Panc1 (cell line): ENCODE measurements around the gene PHLDB2. TPM values are rescaled to one million over a fixed set of nuclear protein-coding genes. Genes with fewer than 3 reads are reported as not detected.

Experiments used
- ATAC-seq: fragments of 200-7000 bp; cut with Tn5 transposase; 2 replicates; pipeline ENCODE4 v1.9.1; 2020; ENCODE audit warnings: mild to moderate bottlenecking, moderate library complexity
- BruUV-seq: library from RNA; stranded (reverse); fragments of 400-500 nt; replicated peaks from 2 replicates; lab custom pipeline; 2021; lab: Mats Ljungman, UMichigan
- CTCF ChIA-PET: fragments of 300-600 bp; sonication (Branson Sonifier 250); formaldehyde crosslinking; loops from one replicate; lab custom pipeline; 2022; ENCODE audit warnings: antibody characterized with exemption; lab: Charles Lee
- POLR2A ChIA-PET: fragments of 300-600 bp; sonication (Branson Sonifier 250); formaldehyde crosslinking; loops from one replicate; lab custom pipeline; 2022; ENCODE audit warnings: antibody characterized with exemption; lab: Charles Lee
- DNase-seq: peaks from one replicate; pipeline ENCODE4 v3.0.0-alpha.2; 2010; ENCODE audit warnings: low read depth, low spot score
- H3K27ac ChIP-seq: 2 replicates; pipeline ENCODE4 v1.5.1; 2011; ENCODE audit warnings: mild to moderate bottlenecking, low read length, inconsistent platforms
- H3K27me3 ChIP-seq: fragments of 200-500 bp; sonication (Bioruptor generic); 2 replicates; pipeline ENCODE4 v1.6.0; 2014; ENCODE audit warnings: low read length, inconsistent platforms; ENCODE audit not compliant: control insufficient read depth, insufficient read depth
- H3K36me3 ChIP-seq: fragments of 200-500 bp; sonication (Bioruptor generic); 2 replicates; pipeline ENCODE4 v1.5.1; 2014; ENCODE audit warnings: inconsistent platforms, mild to moderate bottlenecking, low read length, moderate library complexity; ENCODE audit not compliant: control insufficient read depth, insufficient read depth
- H3K4me1 ChIP-seq: 2 replicates; pipeline ENCODE4 v1.5.1; 2011; ENCODE audit warnings: inconsistent platforms, mild to moderate bottlenecking, low read length, moderate library complexity; ENCODE audit not compliant: control insufficient read depth, insufficient read depth
- H3K4me3 ChIP-seq, 2 experiments: 2 replicates each; pipeline ENCODE4 v1.5.1; 2011 to 2012; ENCODE audit warnings: low read depth in 2 of 2, low read length in 2 of 2, mild to moderate bottlenecking in 2 of 2, inconsistent platforms in 1 of 2, moderate library complexity in 1 of 2
- H3K9me3 ChIP-seq: fragments of 200-500 bp; sonication (Bioruptor generic); 2 replicates; pipeline ENCODE4 v1.5.1; 2014; ENCODE audit warnings: low read depth, mild to moderate bottlenecking, inconsistent platforms, low read length, moderate library complexity; ENCODE audit not compliant: control insufficient read depth, insufficient read depth
- POLR2AphosphoS5 ChIP-seq: IDR thresholded peaks from 2 replicates; pipeline ENCODE4 v1.6.1; 2012; ENCODE audit warnings: mild to moderate bottlenecking, low read depth, low read length, moderate library complexity
- SIN3A ChIP-seq: IDR thresholded peaks from 2 replicates; pipeline ENCODE4 v1.6.1; 2012; ENCODE audit warnings: low read depth, mild to moderate bottlenecking, low read length, moderate library complexity, borderline replicate concordance; ENCODE audit not compliant: insufficient read depth
- TCF7L2 ChIP-seq: IDR thresholded peaks from 2 replicates; pipeline ENCODE4 v1.6.1; 2011; ENCODE audit warnings: mild to moderate bottlenecking, low read depth, low read length, inconsistent platforms
- in situ Hi-C: cut with HindIII; loops from 2 replicates; pipeline ENCODE4 v1.10.0; 2016; ENCODE audit warnings: low sequenced_read_pairs, low pct_unique_long_range_greater_than_20kb
- intact Hi-C: fragments of 100-400 bp; cut with micrococcal nuclease; formaldehyde crosslinking; loops from one replicate; pipeline ENCODE4 v1.10.0; 2022; ENCODE audit not compliant: unreplicated experiment
- total RNA-seq: library from RNA; stranded (reverse); gene quantifications from one replicate; pipeline ENCODE4 v1.2.1, GENCODE V29; 2021; ENCODE audit not compliant: unreplicated experiment
- TF ChIP-seq, protein P1 (sequence below), 2 experiments: IDR thresholded peaks; 2 replicates each; pipeline ENCODE4 v1.6.1; 2011 to 2012; ENCODE audit warnings: low read depth in 2 of 2, control low read depth in 1 of 2, low read length in 1 of 2, mild to moderate bottlenecking in 1 of 2, moderate library complexity in 1 of 2; ENCODE audit not compliant: insufficient read depth in 1 of 2
- TF ChIP-seq, protein P2 (sequence below): fragments of 450-650 bp; IDR thresholded peaks from 2 replicates; pipeline ENCODE4 v1.5.1; 2017; ENCODE audit warnings: mild to moderate bottlenecking

PHLDB2 gene
- total RNA-seq, 1 experiment from 2014 or later: 11.3 TPM

DNA sequence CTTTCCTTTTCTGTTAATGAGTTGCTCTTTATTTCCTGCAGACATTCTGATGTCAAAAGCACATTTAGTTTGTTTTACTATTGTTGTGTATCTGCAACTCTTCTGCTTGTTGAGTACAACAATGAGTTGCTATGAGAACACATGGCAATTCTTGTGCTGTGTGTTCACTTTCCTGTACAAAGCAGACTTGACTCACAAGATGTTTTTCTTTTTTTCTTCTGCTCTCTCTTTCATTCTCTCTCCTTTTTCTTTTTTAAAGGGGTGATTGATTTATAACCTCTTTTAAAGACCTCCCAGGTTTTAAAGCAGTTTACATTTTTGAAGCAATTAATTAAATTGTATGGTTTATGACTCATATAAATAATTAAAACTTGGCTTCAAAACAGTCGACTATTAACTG lies 88.2 kb downstream of the PHLDB2 start:
- no peak for TF ChIP-seq TCF7L2
- no peak for TF ChIP-seq POLR2AphosphoS5
- TF ChIP-seq SIN3A: no peak
- TF ChIP-seq, protein P1, sequence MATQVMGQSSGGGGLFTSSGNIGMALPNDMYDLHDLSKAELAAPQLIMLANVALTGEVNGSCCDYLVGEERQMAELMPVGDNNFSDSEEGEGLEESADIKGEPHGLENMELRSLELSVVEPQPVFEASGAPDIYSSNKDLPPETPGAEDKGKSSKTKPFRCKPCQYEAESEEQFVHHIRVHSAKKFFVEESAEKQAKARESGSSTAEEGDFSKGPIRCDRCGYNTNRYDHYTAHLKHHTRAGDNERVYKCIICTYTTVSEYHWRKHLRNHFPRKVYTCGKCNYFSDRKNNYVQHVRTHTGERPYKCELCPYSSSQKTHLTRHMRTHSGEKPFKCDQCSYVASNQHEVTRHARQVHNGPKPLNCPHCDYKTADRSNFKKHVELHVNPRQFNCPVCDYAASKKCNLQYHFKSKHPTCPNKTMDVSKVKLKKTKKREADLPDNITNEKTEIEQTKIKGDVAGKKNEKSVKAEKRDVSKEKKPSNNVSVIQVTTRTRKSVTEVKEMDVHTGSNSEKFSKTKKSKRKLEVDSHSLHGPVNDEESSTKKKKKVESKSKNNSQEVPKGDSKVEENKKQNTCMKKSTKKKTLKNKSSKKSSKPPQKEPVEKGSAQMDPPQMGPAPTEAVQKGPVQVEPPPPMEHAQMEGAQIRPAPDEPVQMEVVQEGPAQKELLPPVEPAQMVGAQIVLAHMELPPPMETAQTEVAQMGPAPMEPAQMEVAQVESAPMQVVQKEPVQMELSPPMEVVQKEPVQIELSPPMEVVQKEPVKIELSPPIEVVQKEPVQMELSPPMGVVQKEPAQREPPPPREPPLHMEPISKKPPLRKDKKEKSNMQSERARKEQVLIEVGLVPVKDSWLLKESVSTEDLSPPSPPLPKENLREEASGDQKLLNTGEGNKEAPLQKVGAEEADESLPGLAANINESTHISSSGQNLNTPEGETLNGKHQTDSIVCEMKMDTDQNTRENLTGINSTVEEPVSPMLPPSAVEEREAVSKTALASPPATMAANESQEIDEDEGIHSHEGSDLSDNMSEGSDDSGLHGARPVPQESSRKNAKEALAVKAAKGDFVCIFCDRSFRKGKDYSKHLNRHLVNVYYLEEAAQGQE (IDR thresholded peaks at IDR 0.05; ENCODE audit: insufficient read depth in 1 of 2, low read depth in 2 of 2, low read length in 1 of 2): no peak
- TF ChIP-seq, protein P2, sequence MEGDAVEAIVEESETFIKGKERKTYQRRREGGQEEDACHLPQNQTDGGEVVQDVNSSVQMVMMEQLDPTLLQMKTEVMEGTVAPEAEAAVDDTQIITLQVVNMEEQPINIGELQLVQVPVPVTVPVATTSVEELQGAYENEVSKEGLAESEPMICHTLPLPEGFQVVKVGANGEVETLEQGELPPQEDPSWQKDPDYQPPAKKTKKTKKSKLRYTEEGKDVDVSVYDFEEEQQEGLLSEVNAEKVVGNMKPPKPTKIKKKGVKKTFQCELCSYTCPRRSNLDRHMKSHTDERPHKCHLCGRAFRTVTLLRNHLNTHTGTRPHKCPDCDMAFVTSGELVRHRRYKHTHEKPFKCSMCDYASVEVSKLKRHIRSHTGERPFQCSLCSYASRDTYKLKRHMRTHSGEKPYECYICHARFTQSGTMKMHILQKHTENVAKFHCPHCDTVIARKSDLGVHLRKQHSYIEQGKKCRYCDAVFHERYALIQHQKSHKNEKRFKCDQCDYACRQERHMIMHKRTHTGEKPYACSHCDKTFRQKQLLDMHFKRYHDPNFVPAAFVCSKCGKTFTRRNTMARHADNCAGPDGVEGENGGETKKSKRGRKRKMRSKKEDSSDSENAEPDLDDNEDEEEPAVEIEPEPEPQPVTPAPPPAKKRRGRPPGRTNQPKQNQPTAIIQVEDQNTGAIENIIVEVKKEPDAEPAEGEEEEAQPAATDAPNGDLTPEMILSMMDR: no peak
- no peak for ATAC-seq
- Histone ChIP-seq H3K27ac (no peak overlapping the region), H3K36me3 (no peaks in the 10 kb centered on the region), H3K4me1 (no peaks in the 10 kb centered on the region), H3K27me3 (peaks cover 2% of the 10 kb centered on the region; the same call in 1 of the 2 replicates), H3K4me3 (no peak overlapping the region), H3K9me3 (no peaks in the 10 kb centered on the region)
- no TSS peak for BruUV-seq
- POLR2A ChIA-PET: no interaction called here
- no peak for DNase-seq
- in situ Hi-C loops: no loop called here
- intact Hi-C loops: no loop called here
- CTCF ChIA-PET: no interaction called here

DNA sequence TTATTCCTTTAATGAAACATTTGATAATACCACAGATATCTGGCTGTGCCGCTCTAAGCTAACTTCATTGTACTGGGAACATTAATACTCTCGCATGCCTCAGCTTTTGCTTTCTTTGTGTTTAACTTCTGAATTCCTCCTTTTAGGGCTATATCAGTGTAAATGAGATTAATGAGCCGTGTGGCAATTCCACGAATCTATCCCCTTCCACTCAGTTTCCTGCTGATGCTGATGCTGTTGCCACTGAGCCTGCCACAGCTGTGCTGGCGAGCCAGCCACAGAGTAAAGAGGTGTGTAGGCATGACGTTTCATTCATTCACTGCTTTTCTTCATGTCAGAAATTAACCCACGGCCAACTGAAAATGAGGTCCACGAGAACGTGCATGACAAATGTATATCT lies 89.7 kb downstream of the PHLDB2 start:
- peaks cover 2% of the 10 kb centered on the region; the same call in 1 of the 2 replicates for H3K27me3 ChIP-seq
- ChIA-PET CTCF (no interaction called here), POLR2A (no interaction called here)
- ATAC-seq: no peak
- no peak overlapping the region for H3K27ac ChIP-seq
- H3K4me3 ChIP-seq: no peak overlapping the region
- no TSS peak for BruUV-seq
- intact Hi-C loops: no loop called here
- no peak for DNase-seq
- H3K36me3 ChIP-seq: no peaks in the 10 kb centered on the region
- TF ChIP-seq POLR2AphosphoS5: no peak
- TF ChIP-seq, protein P2: no peak
- TF ChIP-seq TCF7L2: no peak
- TF ChIP-seq, protein P1 (IDR thresholded peaks at IDR 0.05; ENCODE audit: insufficient read depth in 1 of 2, low read depth in 2 of 2, low read length in 1 of 2): no peak
- no peak for TF ChIP-seq SIN3A
- no peaks in the 10 kb centered on the region for H3K9me3 ChIP-seq
- in situ Hi-C loops: no loop called here
- H3K4me1 ChIP-seq: no peaks in the 10 kb centered on the region
